ENCODE results near the gene SYCP3.

SYCP3 gene

GRCh38 chr12:101738920-101739665 is at the start of gene SYCP3:
Gene SYCP3, minus strand, starts transcription at chr12:101739462. Its CDS starts 1,527 bp downstream, at chr12:101737935.
- no peak for DNase-seq

DNA sequence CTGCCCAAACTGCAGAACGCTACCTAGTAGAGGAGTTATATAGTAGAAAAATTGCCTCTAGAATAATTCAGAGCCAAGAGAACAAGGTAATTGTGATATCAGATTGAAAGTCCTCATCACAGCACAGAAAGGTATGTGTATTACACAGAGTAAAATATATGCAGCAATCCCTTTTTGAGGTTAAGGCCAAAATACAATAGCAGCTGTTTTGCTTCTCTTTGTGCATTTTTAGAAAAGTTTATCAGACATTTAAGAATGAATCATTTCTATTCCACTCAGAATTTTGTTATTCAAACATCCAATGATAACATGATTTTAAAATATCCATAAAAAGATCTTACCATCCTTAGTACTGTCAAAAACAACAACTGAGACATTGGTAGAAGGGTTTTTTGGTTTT is 46.4 kb upstream of the SYCP3 start:
- DNase-seq: no peak

DNA sequence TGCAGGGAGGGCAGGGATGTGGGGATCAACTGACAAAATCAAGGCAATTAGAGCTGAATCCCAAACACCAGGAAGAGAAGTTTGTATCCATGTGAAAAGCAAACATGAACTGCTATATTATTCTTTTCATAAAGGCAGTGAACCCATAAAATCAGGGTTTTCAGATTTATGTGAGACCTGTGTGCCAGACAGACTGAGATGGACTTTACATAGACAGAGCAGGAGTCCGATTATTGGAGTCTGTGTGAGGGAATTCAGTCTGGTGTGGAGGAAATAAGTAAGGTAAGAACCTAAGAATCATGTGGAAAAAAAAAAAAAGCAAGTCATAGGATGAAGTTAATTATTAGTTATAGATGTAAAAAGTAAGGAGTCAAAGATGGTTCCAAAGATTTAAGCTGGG is 45.1 kb upstream of the SYCP3 start:
- DNase-seq: no peak

DNA sequence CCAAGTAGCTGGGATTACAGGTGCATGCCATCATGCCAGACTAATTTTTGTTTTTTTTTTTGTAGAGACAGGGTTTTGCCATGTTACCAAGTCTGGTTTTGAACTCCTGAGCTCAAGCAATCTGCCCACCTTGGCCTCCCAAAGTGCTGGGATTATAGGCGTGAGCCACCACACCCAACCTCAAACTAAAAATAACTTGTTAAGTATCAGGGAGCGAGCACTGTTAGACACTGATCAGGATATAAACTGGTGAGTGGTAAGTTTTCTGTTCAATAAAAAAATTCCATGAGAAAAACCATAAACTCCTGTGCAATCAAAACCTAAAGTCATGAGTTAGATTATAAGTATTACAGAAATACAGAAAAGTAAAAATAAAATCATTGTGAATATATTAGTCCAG is 44.6 kb upstream of the SYCP3 start:
- DNase-seq: no peak

DNA sequence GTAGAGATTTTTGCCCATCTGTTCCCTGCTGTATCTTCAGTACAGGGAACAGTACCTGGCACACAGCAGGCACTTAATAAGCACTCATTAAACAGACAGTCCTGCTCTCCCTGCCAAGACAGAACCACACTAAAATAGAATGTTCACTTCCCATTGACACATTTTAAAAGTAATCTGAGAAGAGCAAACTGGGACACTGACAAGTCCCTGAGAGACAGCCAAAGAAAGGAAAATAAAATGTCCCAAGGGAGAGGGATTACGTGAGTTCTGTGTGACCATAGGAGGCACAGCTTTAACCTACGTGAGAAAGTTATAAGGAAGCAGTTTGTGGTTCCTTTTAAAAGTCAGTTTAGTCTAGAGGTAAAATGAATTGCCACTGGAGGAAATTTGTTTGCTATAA is 43.9 kb upstream of the SYCP3 start:
- DNase-seq: no peak

DNA sequence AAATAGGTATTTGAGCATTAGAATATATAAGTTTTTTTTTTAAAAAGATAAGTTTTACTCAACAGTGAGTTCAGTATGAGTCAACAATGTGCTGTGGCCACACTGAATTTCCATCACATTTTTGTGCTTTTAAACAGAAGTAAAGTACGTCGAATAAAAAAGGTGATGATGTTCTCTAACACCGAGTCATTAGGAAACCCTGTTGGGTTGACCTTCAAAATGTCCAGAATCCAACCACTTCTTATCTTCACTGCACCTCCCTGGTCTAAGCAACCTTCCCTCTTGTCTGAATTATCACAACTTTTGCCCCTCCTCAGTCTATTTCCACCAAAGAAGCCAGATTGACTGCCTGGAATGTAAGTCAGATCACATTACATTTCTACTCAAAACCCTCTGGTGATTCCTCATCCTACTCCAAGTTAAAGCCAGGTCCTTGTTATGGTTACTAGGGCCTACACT is 43.0 kb upstream of the SYCP3 start:
- no peak for DNase-seq

- DNase-seq: no peak
Observed at GRCh38 chr12:101781834-101782233, 42.6 kb upstream of the SYCP3 start.

GRCh38 chr12:101780599-101780998 is 41.3 kb upstream of the SYCP3 start:
- DNase-seq: no peak

DNA sequence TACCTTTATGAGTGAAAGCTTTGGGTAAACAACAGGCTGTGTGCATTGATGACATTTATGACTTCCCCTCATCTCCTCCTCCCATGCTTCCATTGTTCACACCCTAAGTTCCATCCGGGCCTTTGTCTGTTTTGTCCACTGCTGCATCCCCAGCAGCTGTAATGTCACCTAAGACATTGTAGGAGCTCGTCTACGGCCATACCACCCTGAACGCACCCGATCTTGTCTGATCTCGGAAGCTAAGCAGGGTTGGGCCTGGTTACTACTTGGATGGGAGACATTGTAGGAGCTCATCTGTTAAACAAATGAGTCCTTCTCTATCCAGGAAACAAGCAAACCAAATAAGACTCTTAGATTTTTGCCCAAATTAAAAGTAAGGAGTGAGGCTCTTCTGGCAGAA is 40.4 kb upstream of the SYCP3 start:
- DNase-seq: no peak

GRCh38 chr12:101779200-101779599 is 39.9 kb upstream of the SYCP3 start:
- no peak for DNase-seq

- no peak for DNase-seq
Observed at GRCh38 chr12:101777978-101778377, 38.7 kb upstream of the SYCP3 start.

DNA sequence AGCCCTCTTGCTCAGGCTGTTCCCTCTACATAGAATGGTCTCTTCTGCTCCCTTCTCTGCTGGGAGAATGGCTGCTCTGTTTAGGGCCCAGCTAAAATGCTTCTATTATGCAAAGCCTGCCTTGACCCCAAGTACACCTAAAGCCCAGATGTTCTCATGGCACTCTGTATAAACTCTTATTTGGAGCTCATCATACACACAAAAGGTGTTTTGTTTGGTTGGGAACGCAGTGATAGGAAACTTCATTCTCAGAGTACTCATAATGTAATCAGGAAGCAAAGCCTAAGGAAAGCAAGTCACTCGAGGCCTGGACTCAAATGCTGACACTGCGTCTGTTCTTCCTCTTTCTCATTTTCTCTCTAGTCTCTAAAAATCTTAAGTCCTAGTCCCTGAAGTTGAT is 38.2 kb upstream of the SYCP3 start:
- DNase-seq: no peak

- no peak for DNase-seq
Observed at GRCh38 chr12:101775816-101776215, 36.6 kb upstream of the SYCP3 start.

DNA sequence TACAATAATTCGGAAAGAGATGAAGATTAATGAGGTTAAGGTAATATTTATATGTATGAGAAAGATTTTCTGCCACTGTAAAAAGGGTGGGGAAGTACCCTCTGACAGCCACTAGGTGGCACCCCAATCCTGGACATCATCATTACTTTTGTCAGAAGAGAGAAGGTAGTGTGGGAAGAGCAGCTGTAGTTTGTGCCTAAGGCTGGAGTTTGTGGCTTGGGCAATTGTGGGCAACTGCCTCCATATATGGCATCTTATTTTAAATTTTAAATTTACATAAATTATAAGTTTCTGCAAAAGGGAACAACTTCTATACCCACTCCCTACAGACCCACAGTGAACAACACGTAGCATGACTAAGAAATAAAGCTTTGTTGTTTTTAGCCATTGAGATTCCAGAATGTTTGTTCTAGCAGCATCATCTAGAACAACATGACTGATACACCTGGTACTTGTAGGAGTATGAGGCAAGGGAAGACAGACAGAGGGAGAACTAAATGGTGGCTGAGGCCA is 34.4 kb upstream of the SYCP3 start:
- DNase-seq: peak; percentile 81

GRCh38 chr12:101772012-101772775 is 32.9 kb upstream of the SYCP3 start:
- DNase-seq: no peak

GRCh38 chr12:101769865-101770264 is 30.6 kb upstream of the SYCP3 start:
- no peak for DNase-seq

DNA sequence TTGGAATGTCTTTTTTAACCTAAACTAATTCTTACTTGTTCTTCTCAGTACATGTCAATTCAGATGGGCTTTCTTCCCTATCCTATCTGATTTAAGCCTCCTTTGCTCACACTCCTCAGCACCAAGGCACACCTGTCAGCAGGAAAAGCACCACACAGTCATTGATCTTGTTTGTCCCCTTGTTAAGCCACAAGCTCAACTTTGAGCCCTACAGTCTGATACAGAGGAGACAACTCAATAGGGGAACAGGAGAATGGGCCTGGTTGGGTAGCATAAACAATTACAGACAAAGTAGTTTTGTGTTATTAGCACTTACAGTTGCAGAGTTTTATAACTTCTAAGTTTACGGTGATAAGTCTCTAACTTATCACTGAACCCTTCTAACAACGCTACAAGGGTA is 29.5 kb upstream of the SYCP3 start:
- no peak for DNase-seq

GRCh38 chr12:101767537-101767936 is 28.3 kb upstream of the SYCP3 start:
- DNase-seq: no peak

DNA sequence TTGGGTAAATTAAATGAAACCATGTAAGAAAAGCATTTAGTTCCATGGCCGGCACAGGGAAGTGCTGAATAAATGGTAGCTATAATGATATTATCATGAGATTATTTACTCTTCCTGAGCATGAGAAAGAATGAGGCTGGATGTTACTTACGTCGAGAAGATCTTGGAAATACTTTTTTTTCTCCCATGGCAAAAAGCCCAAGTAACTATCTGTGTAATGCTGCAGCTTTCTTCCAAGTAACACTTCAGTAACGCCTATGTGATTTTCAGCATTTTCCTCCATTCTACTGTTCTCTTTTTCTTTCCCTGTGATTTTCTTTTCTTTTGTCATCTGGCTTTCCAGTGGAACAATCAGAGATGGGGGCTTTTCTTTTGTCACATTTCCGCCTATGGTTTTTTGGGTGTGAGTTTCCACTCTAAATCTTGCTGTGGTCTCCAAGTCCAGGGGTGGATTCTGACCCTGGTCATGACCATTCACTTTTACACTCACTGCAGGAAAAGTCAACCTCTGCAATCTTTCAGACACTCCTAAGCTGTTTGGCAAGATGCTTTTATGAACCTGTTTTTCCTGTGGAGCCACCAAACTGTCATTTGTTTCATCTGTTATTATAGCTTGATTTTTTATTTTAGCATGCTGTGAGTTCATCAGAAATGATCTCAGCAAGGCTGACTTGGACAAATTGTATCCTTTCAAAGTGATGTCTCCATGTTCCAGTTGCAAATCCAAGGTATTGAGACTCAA is 25.0 kb upstream of the SYCP3 start:
- no peak for DNase-seq

GRCh38 chr12:101763246-101763931 is 24.1 kb upstream of the SYCP3 start:
- no peak for DNase-seq

GRCh38 chr12:101761781-101762180 is 22.5 kb upstream of the SYCP3 start:
- no peak for DNase-seq

- no peak for DNase-seq
Observed at GRCh38 chr12:101761350-101761749, 22.1 kb upstream of the SYCP3 start.

Measured in CD4-positive, alpha-beta T cell treated with Interleukin-17A for 1 hour (primary cell).